Skin epidermis (tissue), 12 donors: ENCODE measurements around the gene SPATS2L.
"Not testable (repeated sequence)": the region's sequence is repeated elsewhere in the genome, so short reads cannot be mapped to it uniquely, and the experiment has no call there.

Experiments used
- H3K27ac ChIP-seq, 21 experiments: fragments of 200-600 bp; sonication (generic) in 11 of 21; one replicate each; pipeline ENCODE4 v1.5.0; 2020; ENCODE audit warnings: mild to moderate bottlenecking in 3 of 21, inconsistent platforms in 2 of 21, moderate library complexity in 2 of 21
- H3K4me3 ChIP-seq, 7 experiments: fragments of 200-600 bp; sonication (generic) in 2 of 7; one replicate each; pipeline ENCODE4 v1.5.0; 2020; ENCODE audit warnings: inconsistent platforms in 2 of 7, mild to moderate bottlenecking in 2 of 7, moderate library complexity in 1 of 7

The SPATS2L gene

GRCh38 chr2:200342235-200342634 is 35.7 kb downstream of the SPATS2L start:
- Histone ChIP-seq H3K27ac (no peak overlapping the region), H3K4me3 (no peak overlapping the region)

GRCh38 chr2:200342654-200343053 is 36.2 kb downstream of the SPATS2L start:
- no peak overlapping the region for H3K27ac ChIP-seq

GRCh38 chr2:200344202-200344601 is 37.7 kb downstream of the SPATS2L start:
- H3K4me3 ChIP-seq, H3K27ac ChIP-seq: not testable (repeated sequence)

More at GRCh38 chr2:200342654-200343053, 36.2 kb downstream of the SPATS2L start:
- no peak overlapping the region for H3K4me3 ChIP-seq

- Histone ChIP-seq H3K4me3 (no peak overlapping the region), H3K27ac (no peak overlapping the region)
Measured at GRCh38 chr2:200345975-200346374, 39.5 kb downstream of the SPATS2L start.

- Histone ChIP-seq H3K27ac (no peak overlapping the region), H3K4me3 (no peak overlapping the region)
Measured at GRCh38 chr2:200347301-200347700, 40.8 kb downstream of the SPATS2L start.

- Histone ChIP-seq H3K27ac (no peak overlapping the region), H3K4me3 (no peak overlapping the region)
Measured at GRCh38 chr2:200348897-200349563, 42.5 kb downstream of the SPATS2L start.

GRCh38 chr2:200349868-200350267 is 43.4 kb downstream of the SPATS2L start:
- H3K4me3 ChIP-seq: no peak overlapping the region
- H3K27ac ChIP-seq: no peak overlapping the region

GRCh38 chr2:200350850-200351285 is 44.4 kb downstream of the SPATS2L start:
- Histone ChIP-seq H3K27ac (no peak overlapping the region), H3K4me3 (no peak overlapping the region)

GRCh38 chr2:200351815-200352214 is 45.3 kb downstream of the SPATS2L start:
- Histone ChIP-seq H3K27ac (no peak overlapping the region), H3K4me3 (no peak overlapping the region)

- no peak overlapping the region for H3K27ac ChIP-seq
Measured at GRCh38 chr2:200352636-200353035, 46.1 kb downstream of the SPATS2L start.

GRCh38 chr2:200353120-200353519 is 46.6 kb downstream of the SPATS2L start:
- H3K4me3 ChIP-seq: no peak overlapping the region
- no peak overlapping the region for H3K27ac ChIP-seq

More at GRCh38 chr2:200352636-200353035, 46.1 kb downstream of the SPATS2L start:
- H3K4me3 ChIP-seq: no peak overlapping the region

GRCh38 chr2:200353874-200354273 is 47.4 kb downstream of the SPATS2L start:
- peak overlapping the region in 1 of 21 experiments; percentile 23 for H3K27ac ChIP-seq
- no peak overlapping the region for H3K4me3 ChIP-seq

- H3K27ac ChIP-seq: no peak overlapping the region
Measured at GRCh38 chr2:200354833-200355751, 48.6 kb downstream of the SPATS2L start.

GRCh38 chr2:200356321-200356720 is 49.8 kb downstream of the SPATS2L start:
- Histone ChIP-seq H3K4me3 (no peak overlapping the region), H3K27ac (no peak overlapping the region)

More at GRCh38 chr2:200354833-200355751, 48.6 kb downstream of the SPATS2L start:
- no peak overlapping the region for H3K4me3 ChIP-seq

GRCh38 chr2:200356857-200357384 is 50.4 kb downstream of the SPATS2L start:
- Histone ChIP-seq H3K4me3 (no peak overlapping the region), H3K27ac (peak overlapping the region in 2 of 21 experiments; percentile 9 to 33)

GRCh38 chr2:200357845-200358244 is 51.4 kb downstream of the SPATS2L start:
- H3K4me3 ChIP-seq: no peak overlapping the region
- H3K27ac ChIP-seq: no peak overlapping the region

- Histone ChIP-seq H3K27ac (no peak overlapping the region), H3K4me3 (no peak overlapping the region)
Measured at GRCh38 chr2:200359552-200359951, 53.1 kb downstream of the SPATS2L start.

GRCh38 chr2:200360364-200360763 is 53.9 kb downstream of the SPATS2L start:
- Histone ChIP-seq H3K27ac (no peak overlapping the region), H3K4me3 (no peak overlapping the region)

GRCh38 chr2:200362202-200362917 is 55.9 kb downstream of the SPATS2L start:
- no peak overlapping the region for H3K4me3 ChIP-seq
- H3K27ac ChIP-seq: no peak overlapping the region

GRCh38 chr2:200363279-200363678 is 56.8 kb downstream of the SPATS2L start:
- no peak overlapping the region for H3K27ac ChIP-seq

More at GRCh38 chr2:200363279-200363678, 56.8 kb downstream of the SPATS2L start:
- H3K4me3 ChIP-seq: no peak overlapping the region
